Large intestine (tissue), 3 donors: ENCODE measurements around the gene KCNT2. TPM values are rescaled to one million over a fixed set of nuclear protein-coding genes. Genes with fewer than 3 reads are reported as not detected.

Experiments used
- DNase-seq, 2 donors: peaks; one replicate each; pipeline versions ENCODE4 v3.0.0 to v3.0.0-alpha.2; 2013
- H3K27ac ChIP-seq: one replicate; pipeline ENCODE4 v1.5.1; 2013; ENCODE audit warnings: low read length
- H3K27me3 ChIP-seq: 2 replicates; pipeline ENCODE4 v1.6.1; 2013; ENCODE audit warnings: low read length; ENCODE audit not compliant: control insufficient read depth, insufficient read depth
- H3K36me3 ChIP-seq: 2 replicates; pipeline ENCODE4 v1.6.1; 2013; ENCODE audit warnings: low read length; ENCODE audit not compliant: control insufficient read depth, insufficient read depth
- H3K4me1 ChIP-seq: one replicate; pipeline ENCODE4 v1.6.1; 2013; ENCODE audit warnings: low read length; ENCODE audit not compliant: control insufficient read depth, insufficient read depth
- H3K4me3 ChIP-seq: one replicate; pipeline ENCODE4 v1.5.1; 2013; ENCODE audit warnings: low read length
- H3K9me3 ChIP-seq: one replicate; pipeline ENCODE4 v1.6.1; 2013; ENCODE audit warnings: mild to moderate bottlenecking, low read depth, low read length, moderate library complexity; ENCODE audit not compliant: control insufficient read depth
- WGBS: methylation state at CpG from one replicate; pipeline ENCODE4 v1.1.5; 2013; ENCODE audit warnings: low lambda C conversion rate; ENCODE audit not compliant: insufficient coverage; 5-methylcytosine and 5-hydroxymethylcytosine counted together
- polyA plus RNA-seq: library from polyadenylated mRNA; unstranded; fragments of 120-200 nt; gene quantifications from one replicate; pipeline ENCODE4 v1.2.1, GENCODE V29; 2013

The KCNT2 gene
- polyA plus RNA-seq, 1 donor, result 3.5 TPM

DNA sequence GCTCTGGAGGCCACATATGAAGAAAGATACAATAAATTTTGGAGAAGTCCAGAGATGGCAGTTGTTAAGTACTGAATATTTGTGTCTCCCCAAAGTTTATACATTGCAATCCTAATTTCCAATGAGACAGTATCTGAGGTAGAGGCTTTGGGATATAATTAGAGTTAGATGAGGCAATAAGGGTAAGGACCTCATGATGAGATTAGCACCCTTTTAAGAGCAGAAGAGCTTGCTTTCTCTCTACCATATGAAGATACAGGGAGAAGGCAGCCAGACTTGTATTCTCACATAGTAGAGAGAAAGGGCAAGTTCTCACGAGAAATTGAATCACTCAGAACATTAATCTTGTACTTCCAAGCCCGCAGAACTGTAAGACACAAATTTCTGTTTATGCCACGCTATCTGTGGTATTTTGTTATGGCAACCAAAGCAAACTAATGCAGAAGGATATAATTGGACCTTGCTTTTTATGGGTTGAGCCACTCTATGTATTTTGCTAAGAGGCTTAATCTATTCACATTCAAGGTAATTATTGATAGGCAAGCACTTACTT, 430.1 kb downstream of the KCNT2 start:
- Histone ChIP-seq H3K27me3 (no peaks in the 10 kb centered on the region), H3K4me1 (no peaks in the 10 kb centered on the region), H3K36me3 (no peaks in the 10 kb centered on the region), H3K9me3 (no peaks in the 10 kb centered on the region), H3K4me3 (no peak overlapping the region), H3K27ac (no peak overlapping the region)
- WGBS, result no CpG with 5 or more reads among the region's 3 CpGs
- DNase-seq, result no peak

Other genes starting within 250 kb of the KCNT2 start
- 16.4 TPM for gene CFH, start 43.6 kb upstream of the KCNT2 start, polyA plus RNA-seq
- gene CFHR3, start 166.4 kb upstream of the KCNT2 start, polyA plus RNA-seq, result 0.04 TPM
- gene CFHR1, start 211.3 kb upstream of the KCNT2 start, polyA plus RNA-seq, result 0.16 TPM